Thymus (tissue), 11 donors: Measurements from ENCODE around the gene DNER. TPM values are rescaled to one million over a fixed set of nuclear protein-coding genes. Genes with fewer than 3 reads are reported as not detected.
"Not testable (repeated sequence)": the region's sequence is repeated elsewhere in the genome, so short reads cannot be mapped to it uniquely, and the experiment has no call there.

Experiments used
- DNase-seq, 9 donors: peaks; one replicate each; pipeline ENCODE4 v3.0.0-alpha.2; 2013; ENCODE audit warnings: low spot score in 9 of 9, low read depth in 6 of 9, missing footprints in 1 of 9
- H3K27ac ChIP-seq, 2 donors: one replicate each; pipeline ENCODE4 v1.5.1; 2013; ENCODE audit warnings: control low read depth in 1 of 2, low read depth in 1 of 2, low read length in 1 of 2, mild to moderate bottlenecking in 1 of 2, moderate library complexity in 1 of 2
- H3K27me3 ChIP-seq, 2 donors: one replicate each; pipeline ENCODE4 v1.5.1; 2013; ENCODE audit warnings: low read length in 1 of 2; ENCODE audit not compliant: control insufficient read depth in 2 of 2, insufficient read depth in 1 of 2
- H3K36me3 ChIP-seq, 2 donors: one replicate each; pipeline ENCODE4 v1.5.1; 2013; ENCODE audit warnings: low read length in 1 of 2, mild to moderate bottlenecking in 1 of 2, moderate library complexity in 1 of 2; ENCODE audit not compliant: control insufficient read depth in 2 of 2, insufficient read depth in 2 of 2
- H3K4me1 ChIP-seq, 2 donors: one replicate each; pipeline ENCODE4 v1.5.1; 2013; ENCODE audit warnings: low read length in 2 of 2; ENCODE audit not compliant: control insufficient read depth in 2 of 2, insufficient read depth in 2 of 2
- H3K4me3 ChIP-seq, 2 donors: one replicate each; pipeline ENCODE4 v1.5.1; 2013; ENCODE audit warnings: low read length in 2 of 2, control low read depth in 1 of 2, mild to moderate bottlenecking in 1 of 2
- H3K9me3 ChIP-seq, 2 donors: one replicate each; pipeline ENCODE4 v1.5.1; 2013; ENCODE audit warnings: low read length in 1 of 2, mild to moderate bottlenecking in 1 of 2; ENCODE audit not compliant: control insufficient read depth in 2 of 2, insufficient read depth in 1 of 2
- WGBS: extraction: QIAGEN DNeasy Blood & Tissue Kit; methylation state at CpG from one replicate; pipeline ENCODE4 v1.1.7; 2013; 5-methylcytosine and 5-hydroxymethylcytosine counted together
- polyA plus RNA-seq: library from polyadenylated mRNA; stranded (reverse); fragments of 200-250 nt; gene quantifications from one replicate; pipeline ENCODE4 v1.2.3, GENCODE V29; 2013
- total RNA-seq: library from RNA; stranded (reverse); fragments of 120-200 nt; gene quantifications from one replicate; pipeline ENCODE4 v1.2.4, GENCODE V29; 2013
- donor health status: healthy.

The DNER gene
- total and polyA plus RNA-seq, 2 donors = 0.09 to 0.59 TPM

- Histone ChIP-seq H3K9me3 (peaks cover 0 to 5% of the 10 kb centered on the region in 2 donors), H3K36me3 (no peaks in the 10 kb centered on the region), H3K4me3 (no peak overlapping the region), H3K27me3 (no peaks in the 10 kb centered on the region), H3K27ac (no peak overlapping the region), H3K4me1 (no peaks in the 10 kb centered on the region)
- WGBS = 94% methylated on average over 5 of the region's 5 CpGs
- DNase-seq = no peak
These were observed 326.5 kb downstream of the DNER start for GRCh38 chr2:229387866-229388265.

- H3K36me3 ChIP-seq = no peaks in the 10 kb centered on the region
- no peak for DNase-seq
These were observed 334.2 kb downstream of the DNER start for GRCh38 chr2:229380101-229380625.

GRCh38 chr2:229378386-229378785, 336.0 kb downstream of the DNER start:
- no peak overlapping the region for H3K4me3 ChIP-seq
- no peaks in the 10 kb centered on the region for H3K4me1 ChIP-seq
- DNase-seq = no peak
- no peaks in the 10 kb centered on the region for H3K27me3 ChIP-seq
- H3K9me3 ChIP-seq = no peaks in the 10 kb centered on the region
- 78% methylated on average over 3 of the region's 3 CpGs for WGBS
- H3K27ac ChIP-seq = no peak overlapping the region
- no peaks in the 10 kb centered on the region for H3K36me3 ChIP-seq

More at GRCh38 chr2:229380101-229380625, 334.2 kb downstream of the DNER start:
- no peaks in the 10 kb centered on the region for H3K4me1 ChIP-seq
- H3K27me3 ChIP-seq = no peaks in the 10 kb centered on the region
- WGBS = 85% methylated on average over 5 of the region's 5 CpGs
- H3K4me3 ChIP-seq = no peak overlapping the region
- no peak overlapping the region for H3K27ac ChIP-seq
- H3K9me3 ChIP-seq = no peaks in the 10 kb centered on the region

- Histone ChIP-seq H3K27me3 (no peaks in the 10 kb centered on the region), H3K36me3 (no peaks in the 10 kb centered on the region), H3K4me1 (no peaks in the 10 kb centered on the region), H3K9me3 (no peaks in the 10 kb centered on the region), H3K27ac (no peak overlapping the region), H3K4me3 (no peak overlapping the region)
- DNase-seq = no peak
- 81% methylated on average over 1 of the region's 1 CpG for WGBS
These were observed 337.5 kb downstream of the DNER start for GRCh38 chr2:229376866-229377265.

GRCh38 chr2:229375251-229375650, 339.1 kb downstream of the DNER start:
- H3K27me3 ChIP-seq = no peaks in the 10 kb centered on the region
- DNase-seq = no peak
- H3K36me3 ChIP-seq = no peaks in the 10 kb centered on the region
- H3K27ac ChIP-seq = no peak overlapping the region
- H3K4me3 ChIP-seq = no peak overlapping the region
- no peaks in the 10 kb centered on the region for H3K9me3 ChIP-seq
- no peaks in the 10 kb centered on the region for H3K4me1 ChIP-seq

- H3K9me3 ChIP-seq, H3K27me3 ChIP-seq, H3K4me3 ChIP-seq, H3K4me1 ChIP-seq, H3K27ac ChIP-seq, H3K36me3 ChIP-seq, DNase-seq: not testable (repeated sequence)
- 92% methylated on average over 4 of the region's 4 CpGs for WGBS
These were observed 341.0 kb downstream of the DNER start for GRCh38 chr2:229373311-229373710.

GRCh38 chr2:229372207-229372606, 342.1 kb downstream of the DNER start:
- no peak overlapping the region for H3K27ac ChIP-seq
- H3K9me3 ChIP-seq = no peaks in the 10 kb centered on the region
- H3K4me3 ChIP-seq = no peak overlapping the region
- no peaks in the 10 kb centered on the region for H3K27me3 ChIP-seq
- 91% methylated on average over 3 of the region's 3 CpGs for WGBS
- no peaks in the 10 kb centered on the region for H3K4me1 ChIP-seq
- no peaks in the 10 kb centered on the region for H3K36me3 ChIP-seq
- DNase-seq = no peak

- no peaks in the 10 kb centered on the region for H3K4me1 ChIP-seq
- 94% methylated on average over 3 of the region's 3 CpGs for WGBS
- no peaks in the 10 kb centered on the region for H3K36me3 ChIP-seq
- peaks cover 0 to 5% of the 10 kb centered on the region in 2 donors for H3K9me3 ChIP-seq
- no peak for DNase-seq
- H3K27me3 ChIP-seq = no peaks in the 10 kb centered on the region
- no peak overlapping the region for H3K4me3 ChIP-seq
- no peak overlapping the region for H3K27ac ChIP-seq
These were observed 343.3 kb downstream of the DNER start for GRCh38 chr2:229371086-229371485.

- no peaks in the 10 kb centered on the region for H3K36me3 ChIP-seq
- H3K4me1 ChIP-seq = no peaks in the 10 kb centered on the region
- H3K4me3 ChIP-seq = no peak overlapping the region
- no peak overlapping the region for H3K27ac ChIP-seq
- peaks cover 0 to 5% of the 10 kb centered on the region in 2 donors for H3K9me3 ChIP-seq
- H3K27me3 ChIP-seq = no peaks in the 10 kb centered on the region
- DNase-seq = no peak
- 90% methylated on average over 3 of the region's 3 CpGs for WGBS
These were observed 343.8 kb downstream of the DNER start for GRCh38 chr2:229370509-229370908.
